ENCODE data around the gene MYH16. TPM values are rescaled to one million over a fixed set of nuclear protein-coding genes. Genes with fewer than 3 reads are reported as not detected.

The MYH16 gene
- total and polyA plus RNA-seq, 2 experiments from 2014 or later, result not detected

DNA sequence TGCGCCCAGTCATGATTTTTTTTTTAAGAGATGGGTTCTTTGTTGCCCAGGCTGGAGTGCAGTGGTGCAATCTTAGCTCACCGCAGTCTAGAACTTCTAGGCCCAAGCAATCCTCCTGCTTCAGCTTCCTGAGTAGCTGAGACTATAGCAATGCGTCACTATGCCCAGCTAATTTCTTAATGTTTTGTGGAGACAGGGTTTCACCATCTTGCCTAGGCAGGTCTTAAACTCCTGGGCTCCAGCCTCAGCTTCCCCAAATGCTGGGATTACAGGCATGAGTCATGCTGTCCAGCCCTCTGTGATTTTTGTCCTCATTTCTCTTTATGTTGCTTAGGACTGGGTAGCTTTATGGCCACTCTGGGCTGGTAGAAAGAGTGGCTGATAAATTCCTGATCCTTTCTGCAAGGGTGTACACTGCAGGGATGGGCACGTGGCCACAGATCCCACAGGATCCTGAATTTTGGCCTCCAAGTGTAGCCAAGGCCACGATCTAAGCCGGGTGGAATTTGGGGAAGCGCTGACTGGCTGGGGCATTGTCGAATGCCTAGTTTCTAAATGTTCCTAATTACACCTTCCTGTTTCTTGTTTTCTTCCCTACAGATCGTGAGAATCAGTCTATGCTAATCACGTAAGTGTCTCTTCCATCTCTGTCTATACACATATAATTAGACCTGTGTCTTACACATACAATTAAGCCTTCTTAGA, 24.1 kb upstream of the MYH16 start:
- no peaks in the 10 kb centered on the region; the same call in 1 of the 2 replicates for H4K20me1 ChIP-seq (ENCODE audit: insufficient read depth)
- no peak overlapping the region for H2AFZ ChIP-seq
- no peak overlapping the region for H3K4me3 ChIP-seq
- H3K79me2 ChIP-seq (ENCODE audit: insufficient read depth), result no peaks in the 10 kb centered on the region
- TF ChIP-seq EZH2phosphoT487 (IDR thresholded peaks at IDR 0.05; ENCODE audit: insufficient read depth, low read depth) (no peak), EZH2 (IDR thresholded peaks at IDR 0.05; ENCODE audit: insufficient read depth, poor library complexity, severe bottlenecking) (no peak)
- H3K36me3 ChIP-seq (ENCODE audit: low read depth), result no peaks in the 10 kb centered on the region
- DNase-seq, result no peak
- no peaks in the 10 kb centered on the region; the same call in 1 of the 2 replicates for H3K27me3 ChIP-seq (replicated peaks; ENCODE audit: insufficient read depth)
- no peak overlapping the region for H3K27ac ChIP-seq
- H3K9me3 ChIP-seq (ENCODE audit: low read depth), result no peaks in the 10 kb centered on the region
- no peak overlapping the region for H3K4me2 ChIP-seq (ENCODE audit: unreplicated experiment)
- peaks cover 7% of the 10 kb centered on the region; the same call in 1 of the 2 replicates for H3K9me2 ChIP-seq (ENCODE audit: insufficient read depth)
- H3K4me1 ChIP-seq (ENCODE audit: insufficient read depth), result peaks cover 16% of the 10 kb centered on the region
- peaks cover 12% of the 10 kb centered on the region; the same call in 1 of the 2 replicates for H3F3A ChIP-seq (ENCODE audit: insufficient read depth)
- in situ Hi-C loops (cut with MboI), result no loop called here
- H3K9ac ChIP-seq, result no peak overlapping the region
- 78 to 81% methylated on average over 10 of the region's 10 CpGs for WGBS, 2 experiments (ENCODE audit: low coverage in 1 of 2, low lambda C conversion rate in 2 of 2, missing lambda C conversion rate in 2 of 2)

DNA sequence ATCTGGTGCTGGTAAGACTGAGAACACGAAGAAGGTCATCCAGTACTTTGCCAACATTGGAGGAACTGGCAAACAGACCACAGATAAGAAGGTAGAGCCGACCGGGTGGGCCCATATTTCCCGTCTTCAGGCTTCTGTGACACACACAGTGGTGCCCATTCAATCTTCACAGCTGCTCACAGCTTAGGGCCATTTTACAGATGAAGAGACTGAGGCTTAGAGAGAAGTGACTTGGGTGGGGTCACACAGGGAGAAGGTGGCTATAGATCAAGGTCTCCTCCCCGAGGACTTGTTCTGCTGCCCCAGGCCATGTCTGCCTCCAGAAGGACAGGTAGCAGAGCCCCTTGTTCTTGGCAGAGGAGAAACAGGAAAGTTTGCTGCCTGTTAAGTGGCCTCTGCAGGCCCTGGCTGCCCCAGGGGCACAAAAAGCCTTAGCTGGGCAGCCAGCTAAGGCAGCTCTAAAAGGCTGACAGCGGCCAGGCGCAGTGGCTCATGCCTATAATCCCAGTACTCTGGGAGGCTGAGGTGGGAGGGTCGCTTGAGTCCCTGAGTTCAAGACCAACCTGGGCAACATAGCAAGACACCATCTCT, 22.6 kb upstream of the MYH16 start:
- no peak overlapping the region for H2AFZ ChIP-seq
- no peak overlapping the region for H3K4me2 ChIP-seq (ENCODE audit: unreplicated experiment)
- no peak overlapping the region for H3K9ac ChIP-seq
- in situ Hi-C loops (cut with MboI), result no loop called here
- no peaks in the 10 kb centered on the region for H3K36me3 ChIP-seq (ENCODE audit: low read depth)
- DNase-seq, result no peak
- no peak overlapping the region for H3K4me3 ChIP-seq
- no peaks in the 10 kb centered on the region; the same call in 1 of the 2 replicates for H4K20me1 ChIP-seq (ENCODE audit: insufficient read depth)
- no peak overlapping the region for H3K27ac ChIP-seq
- 0 out of 2 replicates have a peak, but pooled peaks cover 6% of the 10 kb centered on the region for H3F3A ChIP-seq (ENCODE audit: insufficient read depth)
- TF ChIP-seq EZH2phosphoT487 (IDR thresholded peaks at IDR 0.05; ENCODE audit: insufficient read depth, low read depth), result no peak
- no peak for TF ChIP-seq EZH2 (IDR thresholded peaks at IDR 0.05; ENCODE audit: insufficient read depth, poor library complexity, severe bottlenecking)
- no peaks in the 10 kb centered on the region for H3K79me2 ChIP-seq (ENCODE audit: insufficient read depth)
- no peaks in the 10 kb centered on the region for H3K9me3 ChIP-seq (ENCODE audit: low read depth)
- peaks cover 6% of the 10 kb centered on the region for H3K4me1 ChIP-seq (ENCODE audit: insufficient read depth)
- WGBS, 2 experiments (ENCODE audit: low coverage in 1 of 2, low lambda C conversion rate in 2 of 2, missing lambda C conversion rate in 2 of 2), result 79 to 81% methylated on average over 8 of the region's 8 CpGs
- no peaks in the 10 kb centered on the region; the same call in 1 of the 2 replicates for H3K27me3 ChIP-seq (replicated peaks; ENCODE audit: insufficient read depth)
- no peaks in the 10 kb centered on the region for H3K9me2 ChIP-seq (ENCODE audit: insufficient read depth)

DNA sequence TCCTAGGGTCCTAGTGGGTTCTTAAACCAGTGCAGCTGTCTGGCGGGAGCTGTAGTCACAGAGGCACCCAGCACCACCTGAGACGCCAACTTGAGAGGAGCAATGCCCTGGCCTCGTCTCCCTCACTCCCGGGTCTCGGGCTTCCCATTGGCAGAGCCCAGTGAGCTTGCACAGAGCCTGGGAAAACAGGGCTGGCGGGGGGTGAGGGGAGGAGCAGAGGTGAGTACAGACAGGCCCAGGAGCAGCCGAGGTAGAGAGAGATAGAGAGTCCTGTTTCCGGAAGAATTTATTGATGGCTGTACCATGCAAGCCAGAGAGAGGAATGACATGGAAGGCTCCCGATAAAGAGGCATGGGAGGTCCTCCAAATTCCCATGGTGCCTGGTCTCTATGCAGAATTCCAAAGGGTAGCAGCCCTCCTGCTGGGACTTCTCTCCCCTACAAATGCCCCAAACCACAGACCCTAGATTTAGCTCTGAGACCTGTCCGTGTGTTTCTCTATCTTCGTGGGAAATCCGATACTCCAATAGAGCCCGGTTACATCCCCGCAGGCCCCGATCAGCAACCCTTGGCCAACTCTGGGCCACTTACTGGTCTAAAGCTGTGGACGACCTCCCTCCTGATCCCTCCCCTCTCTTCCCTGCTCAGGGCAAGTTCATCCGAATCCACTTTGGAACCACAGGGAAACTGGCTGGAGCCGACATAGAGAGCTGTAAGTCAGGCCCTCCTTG, 20.3 kb upstream of the MYH16 start:
- H3K4me3 ChIP-seq, result no peak overlapping the region
- H3K9me2 ChIP-seq (ENCODE audit: insufficient read depth), result no peaks in the 10 kb centered on the region
- no peaks in the 10 kb centered on the region for H3F3A ChIP-seq (ENCODE audit: insufficient read depth)
- H3K27ac ChIP-seq, result no peak overlapping the region
- no peak for DNase-seq
- no peaks in the 10 kb centered on the region for H3K36me3 ChIP-seq (ENCODE audit: low read depth)
- TF ChIP-seq EZH2 (IDR thresholded peaks at IDR 0.05; ENCODE audit: insufficient read depth, poor library complexity, severe bottlenecking), result no peak
- no peak for TF ChIP-seq EZH2phosphoT487 (IDR thresholded peaks at IDR 0.05; ENCODE audit: insufficient read depth, low read depth)
- WGBS, 2 experiments (ENCODE audit: low coverage in 1 of 2, low lambda C conversion rate in 2 of 2, missing lambda C conversion rate in 2 of 2), result 50 to 52% methylated on average over 18 of the region's 18 CpGs
- no peaks in the 10 kb centered on the region; the same call in 1 of the 2 replicates for H3K27me3 ChIP-seq (replicated peaks; ENCODE audit: insufficient read depth)
- H3K9me3 ChIP-seq (ENCODE audit: low read depth), result no peaks in the 10 kb centered on the region
- H3K4me1 ChIP-seq (ENCODE audit: insufficient read depth), result no peaks in the 10 kb centered on the region
- H4K20me1 ChIP-seq (ENCODE audit: insufficient read depth), result no peaks in the 10 kb centered on the region; the same call in 1 of the 2 replicates
- H3K9ac ChIP-seq, result no peak overlapping the region
- H2AFZ ChIP-seq, result no peak overlapping the region
- H3K79me2 ChIP-seq (ENCODE audit: insufficient read depth), result no peaks in the 10 kb centered on the region
- in situ Hi-C loops (cut with MboI), result no loop called here
- H3K4me2 ChIP-seq (ENCODE audit: unreplicated experiment), result no peak overlapping the region

DNA sequence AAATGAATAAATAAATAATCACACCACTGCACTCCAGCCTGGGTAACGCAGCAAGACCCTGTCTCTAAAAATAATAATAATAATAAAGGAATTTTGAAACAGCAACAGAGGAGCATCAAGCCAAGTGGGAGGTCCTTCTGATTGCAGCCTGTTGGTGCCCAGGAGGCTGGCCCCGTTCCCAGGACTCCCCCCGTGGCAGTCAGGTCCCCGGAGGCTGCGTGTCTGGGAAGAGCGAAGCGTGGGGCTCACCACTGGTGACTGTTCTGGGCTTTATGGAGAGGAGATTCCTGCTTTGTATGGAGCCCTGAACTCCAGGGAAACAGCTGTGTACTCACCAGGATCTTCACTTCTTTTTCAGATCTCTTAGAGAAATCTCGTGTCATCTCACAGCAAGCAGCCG, 19.3 kb upstream of the MYH16 start:
- no peaks in the 10 kb centered on the region for H3K9me2 ChIP-seq (ENCODE audit: insufficient read depth)
- H4K20me1 ChIP-seq (ENCODE audit: insufficient read depth), result no peaks in the 10 kb centered on the region; the same call in 1 of the 2 replicates
- H3K36me3 ChIP-seq (ENCODE audit: low read depth), result no peaks in the 10 kb centered on the region
- no peak overlapping the region for H3K4me3 ChIP-seq
- 28 to 32% methylated on average over 9 of the region's 9 CpGs for WGBS, 2 experiments (ENCODE audit: low coverage in 1 of 2, low lambda C conversion rate in 2 of 2, missing lambda C conversion rate in 2 of 2)
- in situ Hi-C loops (cut with MboI), result no loop called here
- H3K9ac ChIP-seq, result no peak overlapping the region
- no peaks in the 10 kb centered on the region for H3K79me2 ChIP-seq (ENCODE audit: insufficient read depth)
- no peak overlapping the region for H2AFZ ChIP-seq
- no peaks in the 10 kb centered on the region for H3K4me1 ChIP-seq (ENCODE audit: insufficient read depth)
- H3K27me3 ChIP-seq (replicated peaks; ENCODE audit: insufficient read depth), result no peaks in the 10 kb centered on the region; the same call in 1 of the 2 replicates
- no peak overlapping the region for H3K27ac ChIP-seq
- no peaks in the 10 kb centered on the region for H3F3A ChIP-seq (ENCODE audit: insufficient read depth)
- H3K4me2 ChIP-seq (ENCODE audit: unreplicated experiment), result no peak overlapping the region
- DNase-seq, result no peak
- no peaks in the 10 kb centered on the region for H3K9me3 ChIP-seq (ENCODE audit: low read depth)
- no peak for TF ChIP-seq EZH2 (IDR thresholded peaks at IDR 0.05; ENCODE audit: insufficient read depth, poor library complexity, severe bottlenecking)
- no peak for TF ChIP-seq EZH2phosphoT487 (IDR thresholded peaks at IDR 0.05; ENCODE audit: insufficient read depth, low read depth)

Measured in GM23248 (cell line).